ENCODE data around the gene RNF43.
A peak's percentile ranks its signal among the peaks of the same experiment; 100 is the strongest.

RNF43 gene

GRCh38 chr17:58417300-58418092, at the start of gene RNF43:
Gene RNF43, minus strand, starts transcription at chr17:58417534. Its CDS starts 1,957 bp downstream, at chr17:58415577.
- DNase-seq (ENCODE audit: low read depth in 3 of 3), result peak; percentile 68 to 87 (median 82)

GRCh38 chr17:58455491-58455890, 38.2 kb upstream of the RNF43 start:
- no peak for DNase-seq (ENCODE audit: low read depth in 3 of 3)

GRCh38 chr17:58452738-58453137, 35.4 kb upstream of the RNF43 start:
- no peak for DNase-seq (ENCODE audit: low read depth in 3 of 3)

- DNase-seq (ENCODE audit: low read depth in 3 of 3), result peak; percentile 32 to 65 (median 49)
These were observed 30.0 kb upstream of the RNF43 start for GRCh38 chr17:58447039-58447975.

- no peak for DNase-seq (ENCODE audit: low read depth in 3 of 3)
These were observed 28.8 kb upstream of the RNF43 start for GRCh38 chr17:58446086-58446485.

- DNase-seq (ENCODE audit: low read depth in 3 of 3), result no peak
These were observed 19.5 kb upstream of the RNF43 start for GRCh38 chr17:58436805-58437239.

- DNase-seq (ENCODE audit: low read depth in 3 of 3), result no peak
These were observed 18.9 kb upstream of the RNF43 start for GRCh38 chr17:58436245-58436644.

GRCh38 chr17:58432806-58433573, 15.7 kb upstream of the RNF43 start:
- DNase-seq (ENCODE audit: low read depth in 3 of 3), result no peak

- no peak for DNase-seq (ENCODE audit: low read depth in 3 of 3)
These were observed 10.5 kb upstream of the RNF43 start for GRCh38 chr17:58427807-58428206.

- DNase-seq (ENCODE audit: low read depth in 3 of 3), result no peak
These were observed 4.4 kb upstream of the RNF43 start for GRCh38 chr17:58421711-58422110.

GRCh38 chr17:58420827-58421226, 3.5 kb upstream of the RNF43 start:
- DNase-seq (ENCODE audit: low read depth in 3 of 3), result no peak

GRCh38 chr17:58416937-58417299, 416 bp downstream of the RNF43 start:
- no peak for DNase-seq (ENCODE audit: low read depth in 3 of 3)

GRCh38 chr17:58416396-58416795, 938 bp downstream of the RNF43 start:
- DNase-seq (ENCODE audit: low read depth in 3 of 3), result no peak

- no peak for DNase-seq (ENCODE audit: low read depth in 3 of 3)
These were observed 1.8 kb downstream of the RNF43 start for GRCh38 chr17:58415371-58416055.

GRCh38 chr17:58414596-58414997, 2.7 kb downstream of the RNF43 start:
- DNase-seq (ENCODE audit: low read depth in 3 of 3), result no peak

GRCh38 chr17:58413684-58414083, 3.6 kb downstream of the RNF43 start:
- DNase-seq (ENCODE audit: low read depth in 3 of 3), result no peak

GRCh38 chr17:58412961-58413586, 4.3 kb downstream of the RNF43 start:
- no peak for DNase-seq (ENCODE audit: low read depth in 3 of 3)

GRCh38 chr17:58412064-58412703, 5.2 kb downstream of the RNF43 start:
- no peak for DNase-seq (ENCODE audit: low read depth in 3 of 3)

GRCh38 chr17:58411408-58411894, 5.9 kb downstream of the RNF43 start:
- no peak for DNase-seq (ENCODE audit: low read depth in 3 of 3)

All from stimulated activated CD4-positive, alpha-beta T cell treated with anti-CD3 and anti-CD28 coated beads, TNF-alpha, amount 100 ng/mL, for 48 hours (primary cell).